ENCODE measurements around the gene OPA1. TPM values are rescaled to one million over a fixed set of nuclear protein-coding genes. Genes with fewer than 3 reads are reported as not detected.

OPA1 gene
- total RNA-seq, 2 experiments from 2014 or later: 56.1 to 57.6 TPM

- H3K9me3 ChIP-seq (ENCODE audit: control insufficient read depth in 1 of 2, insufficient read depth in 1 of 2, low read length in 2 of 2): no peaks in the 10 kb centered on the region
- intact Hi-C loops (cut with DNase I, micrococcal nuclease): loop anchor here in 1 of 2 experiments (2.0 kb wide), 1 partner anchor 68 kb away; no protein-coding TSS in a partner anchor
- Mint-ChIP-seq H3K4me1 (ENCODE audit: low read depth) (no peaks in the 10 kb centered on the region), H3K9me3 (no peaks in the 10 kb centered on the region), H3K36me3 (ENCODE audit: low read depth) (peaks cover 48% of the 10 kb centered on the region), H3K27ac (no peak overlapping the region), H3K27me3 (no peaks in the 10 kb centered on the region), H3K4me3 (no peak overlapping the region)
- H3K4me3 ChIP-seq (ENCODE audit: low read length): no peak overlapping the region
- POLR2A ChIA-PET: no interaction called here
- no peak overlapping the region for H3K27ac ChIP-seq (ENCODE audit: low read depth in 1 of 2, low read length in 2 of 2)
- no peaks in the 10 kb centered on the region for H3K4me1 ChIP-seq (ENCODE audit: insufficient read depth, low read length)
- peaks cover 79% of the 10 kb centered on the region for H3K36me3 ChIP-seq (ENCODE audit: insufficient read depth, low read length)
- DNase-seq (no peak), ATAC-seq (ENCODE audit: poor library complexity) (no peak)
- no peaks in the 10 kb centered on the region for H3K27me3 ChIP-seq (ENCODE audit: control insufficient read depth in 1 of 2, insufficient read depth in 2 of 2, low read length in 2 of 2)
- TF ChIP-seq CTCF (IDR thresholded peaks at IDR 0.05): no peak
- CTCF ChIA-PET: interaction anchor here (1.7 kb wide), 1 partner anchor 675 kb away, joined by 3 read pairs; no protein-coding TSS in a partner anchor
These were observed 47.9 kb downstream of the OPA1 start for GRCh38 chr3:193640728-193641439.

DNA sequence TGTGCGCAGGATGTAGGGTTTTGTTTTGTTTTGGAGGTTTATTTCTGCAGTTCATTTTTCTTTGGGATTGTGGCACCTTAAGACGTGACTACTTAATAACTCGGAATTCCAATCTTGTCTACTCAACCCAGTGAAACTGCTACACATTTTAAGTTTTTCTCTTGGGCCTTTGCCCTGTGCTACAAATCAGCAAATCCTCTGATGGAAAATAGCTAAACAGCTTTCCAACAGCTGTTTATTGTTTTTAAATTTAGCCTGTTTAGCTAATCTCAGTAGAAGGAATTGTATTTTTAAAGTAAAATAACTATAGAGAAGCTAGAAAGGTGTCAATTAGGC lies 48.4 kb downstream of the OPA1 start:
- Histone ChIP-seq H3K27me3 (ENCODE audit: control insufficient read depth in 1 of 2, insufficient read depth in 2 of 2, low read length in 2 of 2) (no peaks in the 10 kb centered on the region), H3K27ac (ENCODE audit: low read depth in 1 of 2, low read length in 2 of 2) (no peak overlapping the region), H3K4me3 (ENCODE audit: low read length) (no peak overlapping the region), H3K36me3 (ENCODE audit: insufficient read depth, low read length) (peaks cover 79% of the 10 kb centered on the region), H3K4me1 (ENCODE audit: insufficient read depth, low read length) (no peaks in the 10 kb centered on the region), H3K9me3 (ENCODE audit: control insufficient read depth in 1 of 2, insufficient read depth in 1 of 2, low read length in 2 of 2) (no peaks in the 10 kb centered on the region)
- ATAC-seq (ENCODE audit: poor library complexity) (no peak), DNase-seq (no peak)
- no peak for TF ChIP-seq CTCF (IDR thresholded peaks at IDR 0.05)
- Mint-ChIP-seq H3K27ac (no peak overlapping the region), H3K9me3 (no peaks in the 10 kb centered on the region), H3K4me3 (no peak overlapping the region), H3K27me3 (no peaks in the 10 kb centered on the region), H3K4me1 (ENCODE audit: low read depth) (no peaks in the 10 kb centered on the region), H3K36me3 (ENCODE audit: low read depth) (peaks cover 48% of the 10 kb centered on the region)
- ChIA-PET CTCF (interaction anchor here (1.7 kb wide), 1 partner anchor 675 kb away, joined by 3 read pairs; no protein-coding TSS in a partner anchor), POLR2A (no interaction called here)
- intact Hi-C loops (cut with DNase I, micrococcal nuclease): loop anchor here in 1 of 2 experiments (2.0 kb wide), 1 partner anchor 67 kb away; no protein-coding TSS in a partner anchor

DNA sequence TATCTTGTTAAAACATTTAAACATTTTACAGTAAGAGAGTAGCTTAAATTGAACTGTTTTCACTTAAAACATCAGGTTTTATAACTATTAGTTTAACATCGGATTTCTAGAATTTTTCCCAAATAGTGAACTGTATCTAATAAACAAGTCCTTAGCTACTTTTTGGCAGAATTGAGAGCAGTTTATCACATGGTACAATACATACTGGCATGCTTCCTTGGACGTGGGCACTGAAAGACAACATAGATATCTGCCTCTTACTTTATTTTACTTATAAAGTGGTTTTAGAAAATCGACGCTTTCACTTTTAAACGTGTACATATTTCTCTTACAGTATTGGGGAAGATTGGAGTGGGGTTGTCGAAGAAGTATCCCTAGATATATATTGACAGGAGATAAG lies 52.8 kb downstream of the OPA1 start:
- H3K36me3 Mint-ChIP-seq (ENCODE audit: low read depth): peaks cover 84% of the 10 kb centered on the region
- POLR2A ChIA-PET: no interaction called here
- ATAC-seq (ENCODE audit: poor library complexity): no peak

More for the DNA sequence above, 52.8 kb downstream of the OPA1 start:
- no peak overlapping the region for H3K4me3 ChIP-seq (ENCODE audit: low read length)
- no peaks in the 10 kb centered on the region for H3K27me3 ChIP-seq (ENCODE audit: control insufficient read depth in 1 of 2, insufficient read depth in 2 of 2, low read length in 2 of 2)
- no peaks in the 10 kb centered on the region for H3K4me1 Mint-ChIP-seq (ENCODE audit: low read depth)
- intact Hi-C loops (cut with DNase I, micrococcal nuclease): no loop called here
- no peaks in the 10 kb centered on the region for H3K9me3 Mint-ChIP-seq
- H3K4me3 Mint-ChIP-seq: no peak overlapping the region
- DNase-seq: no peak
- no peak overlapping the region for H3K27ac ChIP-seq (ENCODE audit: low read depth in 1 of 2, low read length in 2 of 2)
- H3K27ac Mint-ChIP-seq: no peak overlapping the region
- H3K27me3 Mint-ChIP-seq: no peaks in the 10 kb centered on the region
- CTCF ChIA-PET: no interaction called here
- no peaks in the 10 kb centered on the region for H3K4me1 ChIP-seq (ENCODE audit: insufficient read depth, low read length)
- peaks cover 86% of the 10 kb centered on the region for H3K36me3 ChIP-seq (ENCODE audit: insufficient read depth, low read length)
- TF ChIP-seq CTCF (IDR thresholded peaks at IDR 0.05): no peak
- H3K9me3 ChIP-seq (ENCODE audit: control insufficient read depth in 1 of 2, insufficient read depth in 1 of 2, low read length in 2 of 2): no peaks in the 10 kb centered on the region

Measured in CD4-positive, alpha-beta T cell (primary cell).